Glutamatergic neuron (in vitro differentiated cells): ENCODE results near the gene SNX24. TPM values are rescaled to one million over a fixed set of nuclear protein-coding genes. Genes with fewer than 3 reads are reported as not detected.

Experiments
- DNase-seq: peaks from one replicate; pipeline ENCODE4 v3.0.0; 2022
- H3K27ac Mint-ChIP-seq: one replicate; pipeline ENCODE4 v1.8.0; 2020; ENCODE audit warnings: mild to moderate bottlenecking, mixed read lengths, inconsistent platforms; ENCODE audit not compliant: unreplicated experiment
- H3K27me3 Mint-ChIP-seq: one replicate; pipeline ENCODE4 v1.8.0; 2020; ENCODE audit warnings: mild to moderate bottlenecking, moderate library complexity, mixed read lengths, inconsistent platforms; ENCODE audit not compliant: unreplicated experiment
- H3K36me3 Mint-ChIP-seq: one replicate; pipeline ENCODE4 v1.8.0; 2020; ENCODE audit warnings: mild to moderate bottlenecking, mixed read lengths, inconsistent platforms; ENCODE audit not compliant: unreplicated experiment
- H3K4me1 Mint-ChIP-seq: one replicate; pipeline ENCODE4 v1.8.0; 2020; ENCODE audit warnings: mild to moderate bottlenecking, low read depth, mixed read lengths, inconsistent platforms; ENCODE audit not compliant: unreplicated experiment
- H3K4me3 Mint-ChIP-seq: one replicate; pipeline ENCODE4 v1.8.0; 2020; ENCODE audit warnings: mild to moderate bottlenecking, mixed read lengths, inconsistent platforms; ENCODE audit not compliant: unreplicated experiment
- H3K9me3 Mint-ChIP-seq: one replicate; pipeline ENCODE4 v1.8.0; 2020; ENCODE audit warnings: mild to moderate bottlenecking, moderate library complexity, mixed read lengths, inconsistent platforms; ENCODE audit not compliant: unreplicated experiment
- CTCF ChIP-seq: fragments of 200-600 bp; sonication (generic); IDR thresholded peaks from one replicate; pipeline ENCODE4 v1.5.0; 2021; ENCODE audit not compliant: partially characterized antibody, unreplicated experiment
- long read RNA-seq: library from polyadenylated mRNA; unstranded; transcript quantifications from one replicate; pipeline ENCODE4 v2.0.0, GENCODE V29; 2020; ENCODE audit not compliant: unreplicated experiment
- total RNA-seq: library from RNA; stranded (reverse); fragmentation: NEBNext Ultra II Directional; extraction: Animal tissue kit (Norgen Biotek cat#: 25700); gene quantifications from one replicate; pipeline ENCODE4 v1.2.1, GENCODE V29; 2021; ENCODE audit not compliant: unreplicated experiment

The SNX24 gene
- total RNA-seq = 21.8 TPM
- long read RNA-seq, transcript SNX24-201 (7 exons, 2,158 nt) = major isoform, 7 of 9 reads
- long read RNA-seq, partial matches to known transcripts = 1 of 9 reads
- long read RNA-seq, other reads (novel, unspliced or antisense) = 0 of 9 reads

GRCh38 chr5:122845229-122846050 lies at the start of gene SNX24:
Gene SNX24, plus strand, starts transcription at chr5:122845613. Its CDS starts 21 bp downstream, at chr5:122845634.
- Mint-ChIP-seq H3K9me3 (peaks cover 2% of the 10 kb centered on the region), H3K27me3 (no peaks in the 10 kb centered on the region), H3K36me3 (peaks cover 2% of the 10 kb centered on the region), H3K27ac (peak within 1 kb of the TSS; percentile 76), H3K4me1 (peaks cover 12% of the 10 kb centered on the region), H3K4me3 (peak within 1 kb of the TSS; percentile 89)
- no peak for TF ChIP-seq CTCF
- DNase-seq = peak; percentile 77

GRCh38 chr5:122805481-122805880 lies 39.9 kb upstream of the SNX24 start:
- DNase-seq = no peak

GRCh38 chr5:122810405-122810804 lies 35.0 kb upstream of the SNX24 start:
- Mint-ChIP-seq H3K4me1 (peaks cover 19% of the 10 kb centered on the region), H3K27ac (peak overlapping the region; percentile 93), H3K36me3 (no peaks in the 10 kb centered on the region), H3K9me3 (peaks cover 7% of the 10 kb centered on the region), H3K4me3 (no peak overlapping the region), H3K27me3 (no peaks in the 10 kb centered on the region)
- no peak for DNase-seq
- no peak for TF ChIP-seq CTCF

More at GRCh38 chr5:122805481-122805880, 39.9 kb upstream of the SNX24 start:
- Mint-ChIP-seq H3K4me3 (no peak overlapping the region), H3K27me3 (no peaks in the 10 kb centered on the region), H3K27ac (no peak overlapping the region), H3K36me3 (no peaks in the 10 kb centered on the region), H3K4me1 (peaks cover 16% of the 10 kb centered on the region), H3K9me3 (peaks cover 4% of the 10 kb centered on the region)
- no peak for TF ChIP-seq CTCF

- Mint-ChIP-seq H3K27ac (no peak overlapping the region), H3K9me3 (peaks cover 3% of the 10 kb centered on the region), H3K4me1 (peaks cover 7% of the 10 kb centered on the region)
Observed at GRCh38 chr5:122815218-122815767, 30.1 kb upstream of the SNX24 start.

More at GRCh38 chr5:122815218-122815767, 30.1 kb upstream of the SNX24 start:
- Mint-ChIP-seq H3K36me3 (no peaks in the 10 kb centered on the region), H3K4me3 (no peak overlapping the region), H3K27me3 (no peaks in the 10 kb centered on the region)
- DNase-seq = no peak
- TF ChIP-seq CTCF = no peak
